Aorta (tissue), 5 donors: ENCODE data around the gene DCST2. TPM values are rescaled to one million over a fixed set of nuclear protein-coding genes. Genes with fewer than 3 reads are reported as not detected.

Experiments used
- ATAC-seq: fragments of 200-7000 bp; cut with Tn5 transposase; one replicate; pipeline ENCODE4 v1.9.1; 2022; ENCODE audit warnings: moderate library complexity; ENCODE audit not compliant: low FRiP score
- DNase-seq, 2 donors: peaks; one replicate each; pipeline ENCODE4 v3.0.0-alpha.2; 2020
- H3K27ac ChIP-seq, 2 donors: one replicate each; pipeline ENCODE4 v1.5.1; 2013; ENCODE audit warnings: low read length in 2 of 2, mild to moderate bottlenecking in 2 of 2, moderate library complexity in 2 of 2, control low read depth in 1 of 2, inconsistent platforms in 1 of 2, low read depth in 1 of 2
- H3K27me3 ChIP-seq, 2 donors: one replicate each; pipeline ENCODE4 v1.6.1; 2013; ENCODE audit warnings: control low read depth in 1 of 2, low read length in 1 of 2, mild to moderate bottlenecking in 1 of 2, moderate library complexity in 1 of 2; ENCODE audit not compliant: insufficient read depth in 2 of 2, control insufficient read depth in 1 of 2
- H3K36me3 ChIP-seq, 2 donors: one replicate each; pipeline ENCODE4 v1.6.1; 2013; ENCODE audit warnings: control low read depth in 1 of 2, low read length in 1 of 2, mild to moderate bottlenecking in 1 of 2; ENCODE audit not compliant: insufficient read depth in 2 of 2, control insufficient read depth in 1 of 2
- H3K4me1 ChIP-seq, 2 donors: one replicate each; pipeline ENCODE4 v1.6.1; 2013; ENCODE audit warnings: low read length in 2 of 2, control low read depth in 1 of 2, mild to moderate bottlenecking in 1 of 2, moderate library complexity in 1 of 2; ENCODE audit not compliant: insufficient read depth in 2 of 2, control insufficient read depth in 1 of 2
- H3K4me3 ChIP-seq, 2 donors: one replicate each; pipeline ENCODE4 v1.5.1; 2013; ENCODE audit warnings: low read length in 2 of 2, control low read depth in 1 of 2, mild to moderate bottlenecking in 1 of 2
- H3K9me3 ChIP-seq: one replicate; pipeline ENCODE4 v1.6.1; 2013; ENCODE audit warnings: mild to moderate bottlenecking, low read length; ENCODE audit not compliant: control insufficient read depth
- WGBS, 2 donors: extraction: QIAGEN DNeasy Blood & Tissue Kit; methylation state at CpG; one replicate each; pipeline ENCODE4 v1.1.7; 2013; 5-methylcytosine and 5-hydroxymethylcytosine counted together
- intact Hi-C, 2 donors: fragments of 100-400 bp; cut with DNase I; formaldehyde crosslinking; loops; one replicate each; pipeline versions ENCODE4 v1.14.2 to v1.15.0; 2022
- polyA plus RNA-seq, 2 donors: library from polyadenylated mRNA; stranded (reverse); fragments of 200-250 nt; gene quantifications; one replicate each; pipeline ENCODE4 v1.2.3, GENCODE V29; 2013
- total RNA-seq, 2 donors: library from RNA; stranded (reverse); fragmentation: NEBNext Ultra II Directional; extraction: Animal tissue kit (Norgen Biotek cat#: 25700); gene quantifications; one replicate each; pipeline ENCODE4 v1.2.1, GENCODE V29; 2021
- donor health status: healthy with polysubstance abuse.
- donor health status: Bipolar disorder and iron deficiency.
- donor health status: DM: no; HTN: no; CAD: no.
- donor health status: DM: no; HTN: no; CAD: no.
- donor health status: DM: yes; HTN: yes; CAD: no.

Gene DCST2
- total and polyA plus RNA-seq, 4 donors: 0.25 to 5.6 (median 1.3) TPM

DNA sequence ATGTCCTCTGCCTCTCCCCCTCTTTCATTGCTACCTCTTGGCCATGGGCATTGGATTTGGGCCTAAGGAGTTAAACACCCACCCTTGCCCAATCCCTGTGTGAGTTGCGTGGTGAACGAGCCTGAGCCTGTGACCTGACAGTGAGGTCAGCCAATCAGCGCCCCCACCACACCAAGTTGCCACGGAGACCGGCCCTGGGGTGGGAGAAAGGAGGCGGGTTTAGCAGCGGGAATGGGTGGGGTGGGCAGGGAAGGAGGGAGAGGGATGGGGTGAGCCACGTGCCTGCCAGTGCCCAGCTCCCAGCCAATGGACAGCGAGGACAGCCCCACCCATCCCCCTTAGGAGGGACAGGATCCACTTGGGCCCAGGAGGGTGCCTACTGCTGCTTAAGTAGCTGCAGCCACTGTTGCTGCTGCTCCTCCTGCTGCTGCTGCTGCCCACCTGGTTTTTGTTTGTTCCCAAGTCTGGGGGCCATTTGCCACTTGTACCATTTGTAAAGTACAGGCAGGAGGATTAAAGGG is 21.5 kb downstream of the DCST2 start:
- DNase-seq (peak; percentile 81 to 90), ATAC-seq (peak; percentile 27)
- WGBS, 2 donors: 16 to 23% methylated on average over 9 of the region's 9 CpGs
- no peak overlapping the region for H3K4me3 ChIP-seq
- H3K9me3 ChIP-seq: no peaks in the 10 kb centered on the region
- H3K36me3 ChIP-seq: no peaks in the 10 kb centered on the region
- H3K27me3 ChIP-seq: no peaks in the 10 kb centered on the region
- intact Hi-C loops: no loop called here
- H3K4me1 ChIP-seq: no peaks in the 10 kb centered on the region
- no peak overlapping the region for H3K27ac ChIP-seq

GRCh38 chr1:155011437-155012025 is 22.1 kb downstream of the DCST2 start:
- DNase-seq (no peak), ATAC-seq (no peak)
- no peaks in the 10 kb centered on the region for H3K9me3 ChIP-seq
- intact Hi-C loops: no loop called here
- H3K27ac ChIP-seq: no peak overlapping the region
- H3K4me1 ChIP-seq: no peaks in the 10 kb centered on the region
- no peaks in the 10 kb centered on the region for H3K27me3 ChIP-seq
- no peaks in the 10 kb centered on the region for H3K36me3 ChIP-seq
- WGBS, 2 donors: 85 to 86% methylated on average over 6 of the region's 6 CpGs
- no peak overlapping the region for H3K4me3 ChIP-seq

- Histone ChIP-seq H3K4me1 (no peaks in the 10 kb centered on the region), H3K9me3 (no peaks in the 10 kb centered on the region), H3K27ac (no peak overlapping the region), H3K4me3 (no peak overlapping the region), H3K36me3 (no peaks in the 10 kb centered on the region), H3K27me3 (no peaks in the 10 kb centered on the region)
- WGBS, 2 donors: 74 to 77% methylated on average over 5 of the region's 5 CpGs
- DNase-seq (no peak), ATAC-seq (no peak)
- intact Hi-C loops: no loop called here
Measured at GRCh38 chr1:155011004-155011416, 22.6 kb downstream of the DCST2 start.

- DNase-seq (no peak), ATAC-seq (no peak)
- H3K27ac ChIP-seq: no peak overlapping the region
- H3K36me3 ChIP-seq: no peaks in the 10 kb centered on the region
- no peaks in the 10 kb centered on the region for H3K27me3 ChIP-seq
- intact Hi-C loops: no loop called here
- 51 to 62% methylated on average over 9 to 11 of the region's 11 CpGs for WGBS, 2 donors
- no peaks in the 10 kb centered on the region for H3K4me1 ChIP-seq
- H3K4me3 ChIP-seq: no peak overlapping the region
- no peaks in the 10 kb centered on the region for H3K9me3 ChIP-seq
Measured at GRCh38 chr1:155010211-155010918, 23.2 kb downstream of the DCST2 start.

GRCh38 chr1:155009742-155010141 is 23.8 kb downstream of the DCST2 start:
- Histone ChIP-seq H3K4me1 (no peaks in the 10 kb centered on the region), H3K36me3 (no peaks in the 10 kb centered on the region), H3K27me3 (no peaks in the 10 kb centered on the region), H3K4me3 (no peak overlapping the region), H3K9me3 (no peaks in the 10 kb centered on the region), H3K27ac (no peak overlapping the region)
- no peak for DNase-seq
- ATAC-seq: no peak
- intact Hi-C loops: no loop called here
- 94 to 97% methylated on average over 5 of the region's 5 CpGs for WGBS, 2 donors

- Histone ChIP-seq H3K27me3 (no peaks in the 10 kb centered on the region), H3K27ac (no peak overlapping the region), H3K4me1 (peaks cover 0 to 2% of the 10 kb centered on the region in 2 donors), H3K9me3 (no peaks in the 10 kb centered on the region), H3K4me3 (no peak overlapping the region), H3K36me3 (no peaks in the 10 kb centered on the region)
- 91 to 92% methylated on average over 12 of the region's 12 CpGs for WGBS, 2 donors
- intact Hi-C loops: no loop called here
- no peak for DNase-seq
- no peak for ATAC-seq
Measured at GRCh38 chr1:155009221-155009711, 24.3 kb downstream of the DCST2 start.

DNA sequence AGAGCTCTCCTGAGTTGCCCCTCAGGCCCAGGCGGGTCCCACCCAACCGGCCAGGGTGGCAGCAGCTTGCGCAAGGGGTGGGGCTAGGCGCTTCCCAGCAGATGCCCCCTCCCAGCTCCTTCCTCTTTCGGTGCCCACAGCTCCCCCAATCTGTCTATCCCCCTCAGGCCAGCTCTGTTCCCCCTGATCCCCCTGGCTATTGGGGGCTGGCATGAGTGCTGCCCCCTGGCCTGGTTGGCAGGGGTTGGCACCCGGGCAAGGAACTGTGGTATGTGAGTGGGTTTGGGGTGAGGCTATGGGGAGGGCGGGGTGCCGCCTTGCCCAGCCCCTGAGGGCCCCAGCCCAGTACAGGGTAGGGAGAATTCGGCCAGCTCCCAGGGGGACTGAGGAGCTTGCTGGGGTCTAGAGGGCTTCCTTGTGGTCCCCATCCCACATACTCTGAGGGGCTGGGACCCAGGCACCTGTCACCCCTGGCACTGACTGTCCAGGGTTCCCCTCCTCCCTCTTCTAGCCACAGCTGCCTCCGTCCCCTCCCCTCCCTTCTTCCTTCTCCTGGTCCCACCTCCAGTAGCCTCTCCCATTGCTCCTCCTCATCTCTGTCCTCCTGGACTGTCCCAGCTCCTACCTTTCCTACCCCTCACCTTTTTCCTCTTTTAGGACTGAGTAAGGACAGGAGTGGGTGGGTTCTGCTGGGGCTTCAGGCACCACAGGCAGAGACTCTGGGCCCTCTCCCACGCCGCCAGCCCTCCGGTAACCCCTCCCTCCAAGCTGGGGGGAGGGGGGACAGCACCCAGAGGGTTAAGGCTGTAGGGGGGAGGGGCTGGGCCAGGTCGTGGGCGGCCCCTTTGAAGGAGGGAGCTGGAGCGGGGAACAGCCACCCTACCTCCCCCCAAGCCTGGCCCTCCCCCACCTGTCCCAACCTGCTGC is 25.3 kb downstream of the DCST2 start:
- Histone ChIP-seq H3K27ac (no peak overlapping the region), H3K4me1 (peaks cover 0 to 2% of the 10 kb centered on the region in 2 donors), H3K27me3 (no peaks in the 10 kb centered on the region), H3K9me3 (no peaks in the 10 kb centered on the region), H3K36me3 (no peaks in the 10 kb centered on the region), H3K4me3 (no peak overlapping the region)
- DNase-seq (peak in 1 of 2 donors; percentile 73), ATAC-seq (no peak)
- 52 to 57% methylated on average over 14 to 16 of the region's 16 CpGs for WGBS, 2 donors
- intact Hi-C loops: no loop called here

- no peaks in the 10 kb centered on the region for H3K9me3 ChIP-seq
- H3K4me3 ChIP-seq: no peak overlapping the region
- H3K27ac ChIP-seq: no peak overlapping the region
- 4 to 8% methylated on average over 6 of the region's 6 CpGs for WGBS, 2 donors
- peaks cover 0 to 2% of the 10 kb centered on the region in 2 donors for H3K4me1 ChIP-seq
- no peaks in the 10 kb centered on the region for H3K36me3 ChIP-seq
- DNase-seq (peak in 1 of 2 donors; percentile 86), ATAC-seq (no peak)
- H3K27me3 ChIP-seq: no peaks in the 10 kb centered on the region
- intact Hi-C loops: no loop called here
Measured at GRCh38 chr1:155007251-155007828, 26.2 kb downstream of the DCST2 start.
